ENCODE measurements around the gene ARNT2. TPM values are rescaled to one million over a fixed set of nuclear protein-coding genes. Genes with fewer than 3 reads are reported as not detected.

ARNT2 gene
- polyA plus RNA-seq, 1 of the 3 experiments (the other 2 are of a cell fraction) = 17.0 TPM

- Histone ChIP-seq H3K4me1 (ENCODE audit: control insufficient read depth in 1 of 2, insufficient read depth in 2 of 2, low read depth in 1 of 2, low read length in 1 of 2) (peaks cover 5 to 15% of the 10 kb centered on the region in 2 experiments; a peak in 2 of 4 replicates), H3K27ac (ENCODE audit: low read depth in 2 of 2, low read length in 1 of 2) (no peak overlapping the region), H3K9me2 (no peaks in the 10 kb centered on the region), H3F3A (replicated peaks; ENCODE audit: insufficient read depth) (no peaks in the 10 kb centered on the region), H3K27me3 (ENCODE audit: insufficient read depth) (no peaks in the 10 kb centered on the region), H3K4me2 (no peak overlapping the region), H3K79me2 (ENCODE audit: insufficient read depth) (peaks cover 10% of the 10 kb centered on the region), H2AFZ (ENCODE audit: low read depth) (no peak overlapping the region), H4K20me1 (ENCODE audit: insufficient read depth) (no peaks in the 10 kb centered on the region), H3K9me3 (no peaks in the 10 kb centered on the region), H3K36me3 (replicated peaks in 1 of 2; ENCODE audit: control insufficient read depth in 1 of 2, insufficient read depth in 2 of 2, low read length in 1 of 2) (no peaks in the 10 kb centered on the region), H3K9ac (no peak overlapping the region), H3K4me3 (ENCODE audit: low read depth in 2 of 2, low read length in 1 of 2) (no peak overlapping the region)
- ChIA-PET POLR2A (no interaction called here), CTCF (interaction anchor here (1.5 kb wide), 1 partner anchor 21 kb away, joined by 5 read pairs; no protein-coding TSS in a partner anchor)
- 98% methylated on average over 11 of the region's 13 CpGs for WGBS (ENCODE audit: low lambda C conversion rate)
- TF ChIP-seq NRF1 (IDR thresholded peaks at IDR 0.05; ENCODE audit: low read depth, low read length) (no peak), JUND (IDR thresholded peaks at IDR 0.05) (no peak), NFIC (IDR thresholded peaks at IDR 0.05; ENCODE audit: borderline replicate concordance) (no peak), TEAD4 (IDR thresholded peaks at IDR 0.05; ENCODE audit: borderline replicate concordance, insufficient read depth) (no peak), SIN3A (IDR thresholded peaks at IDR 0.05; ENCODE audit: borderline replicate concordance, low read depth, low read length) (no peak), TAF1 (IDR thresholded peaks at IDR 0.05; ENCODE audit: borderline replicate concordance, low read depth, low read length) (no peak), MEF2A (IDR thresholded peaks at IDR 0.05; ENCODE audit: borderline replicate concordance, low read depth) (no peak), EP300 (IDR thresholded peaks at IDR 0.05; ENCODE audit: borderline replicate concordance in 1 of 2, low read depth in 1 of 2, low read length in 1 of 2) (no peak), TCF12 (IDR thresholded peaks at IDR 0.05) (no peak), GABPA (IDR thresholded peaks at IDR 0.05; ENCODE audit: low read depth) (no peak), POLR2AphosphoS5 (IDR thresholded peaks at IDR 0.05; ENCODE audit: low read depth, low read length) (no peak)
- no peak for DNase-seq
Observed at GRCh38 chr15:80434926-80435720, 30.9 kb downstream of the ARNT2 start.

- H3K4me3 ChIP-seq (ENCODE audit: low read depth in 2 of 2, low read length in 1 of 2) = no peak overlapping the region
- POLR2A ChIA-PET = interaction anchor here (0.6 kb wide), 1 partner anchor 308 kb away, joined by 3 read pairs; no protein-coding TSS in a partner anchor
- H3K36me3 ChIP-seq (replicated peaks in 1 of 2; ENCODE audit: control insufficient read depth in 1 of 2, insufficient read depth in 2 of 2, low read length in 1 of 2) = no peaks in the 10 kb centered on the region
- no peak overlapping the region for H3K9ac ChIP-seq
- no peaks in the 10 kb centered on the region for H3K27me3 ChIP-seq (ENCODE audit: insufficient read depth)
- H2AFZ ChIP-seq (ENCODE audit: low read depth) = no peak overlapping the region
- H3K4me2 ChIP-seq = peak overlapping the region; percentile 53
- no peaks in the 10 kb centered on the region for H3F3A ChIP-seq (replicated peaks; ENCODE audit: insufficient read depth)
- H4K20me1 ChIP-seq (ENCODE audit: insufficient read depth) = no peaks in the 10 kb centered on the region
- peaks cover 5 to 15% of the 10 kb centered on the region in 2 experiments; a peak in 2 of 4 replicates for H3K4me1 ChIP-seq (ENCODE audit: control insufficient read depth in 1 of 2, insufficient read depth in 2 of 2, low read depth in 1 of 2, low read length in 1 of 2)
- no peaks in the 10 kb centered on the region for H3K9me2 ChIP-seq
- no peak for DNase-seq
- CTCF ChIA-PET = interaction anchor here (1.0 to 1.5 kb wide), 4 partner anchors 19 to 343 kb away, joined by 3 to 5 read pairs (median 4); partner anchors contain the start of gene CEMIP
- 63% methylated on average over 13 of the region's 13 CpGs for WGBS (ENCODE audit: low lambda C conversion rate)
- H3K27ac ChIP-seq (ENCODE audit: low read depth in 2 of 2, low read length in 1 of 2) = peak overlapping the region in 1 of 2 experiments; percentile 34; a peak in 2 of 4 replicates
- H3K79me2 ChIP-seq (ENCODE audit: insufficient read depth) = peaks cover 10% of the 10 kb centered on the region
- H3K9me3 ChIP-seq = no peaks in the 10 kb centered on the region
- TF ChIP-seq SMC3 (IDR thresholded peaks at IDR 0.05; ENCODE audit: low read depth, low read length) (no peak), CTCF (IDR thresholded peaks at IDR 0.05) (no peak), GATA2 (CRISPR knock-in tag; IDR thresholded peaks at IDR 0.05) (no peak), NFIC (IDR thresholded peaks at IDR 0.05; ENCODE audit: borderline replicate concordance) (no peak), ELF1 (IDR thresholded peaks at IDR 0.05) (peak; percentile 73), FOXM1 (IDR thresholded peaks at IDR 0.05; ENCODE audit: low read depth) (no peak), MXI1 (IDR thresholded peaks at IDR 0.05; ENCODE audit: low read depth, low read length) (no peak), TCF12 (IDR thresholded peaks at IDR 0.05) (peak; percentile 38), RCOR1 (IDR thresholded peaks at IDR 0.05; ENCODE audit: low read length) (no peak), GABPA (IDR thresholded peaks at IDR 0.05; ENCODE audit: low read depth) (no peak), REST (IDR thresholded peaks at IDR 0.05; ENCODE audit: low read depth, low read length) (no peak), NRF1 (IDR thresholded peaks at IDR 0.05; ENCODE audit: low read depth, low read length) (no peak), MEF2A (IDR thresholded peaks at IDR 0.05; ENCODE audit: borderline replicate concordance, low read depth) (no peak), PBX3 (IDR thresholded peaks at IDR 0.05) (no peak)
Observed at GRCh38 chr15:80436511-80437307, 32.5 kb downstream of the ARNT2 start.
